NCI-H1694 (cell line): ENCODE results near the gene CST8.

Experiments
- DNase-seq: peaks from one replicate; lab custom pipeline; 2025; lab: John Stamatoyannopoulos, UW

Gene CST8

GRCh38 chr20:23476015-23476754 is 14.7 kb upstream of the CST8 start:
- no peak for DNase-seq

DNA sequence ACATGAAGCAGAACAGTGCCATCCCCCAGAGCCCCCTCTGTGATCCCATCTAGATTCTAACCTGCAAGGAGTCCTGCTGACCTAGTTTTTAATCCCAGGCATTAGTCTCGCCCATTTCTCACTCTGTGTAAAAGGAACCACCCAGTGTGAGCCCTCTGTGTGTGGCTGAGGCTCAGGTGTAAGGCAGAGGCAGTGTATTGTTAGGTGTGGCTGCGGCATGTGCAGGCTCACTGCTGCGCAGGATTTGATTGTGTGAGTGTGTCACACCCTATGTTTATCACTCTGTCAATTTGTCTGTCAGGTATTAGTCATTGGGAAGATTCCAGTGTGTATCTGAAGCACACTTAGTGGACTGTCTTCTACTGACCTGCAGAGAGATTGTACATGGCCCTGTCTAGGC is 13.7 kb upstream of the CST8 start:
- no peak for DNase-seq

DNA sequence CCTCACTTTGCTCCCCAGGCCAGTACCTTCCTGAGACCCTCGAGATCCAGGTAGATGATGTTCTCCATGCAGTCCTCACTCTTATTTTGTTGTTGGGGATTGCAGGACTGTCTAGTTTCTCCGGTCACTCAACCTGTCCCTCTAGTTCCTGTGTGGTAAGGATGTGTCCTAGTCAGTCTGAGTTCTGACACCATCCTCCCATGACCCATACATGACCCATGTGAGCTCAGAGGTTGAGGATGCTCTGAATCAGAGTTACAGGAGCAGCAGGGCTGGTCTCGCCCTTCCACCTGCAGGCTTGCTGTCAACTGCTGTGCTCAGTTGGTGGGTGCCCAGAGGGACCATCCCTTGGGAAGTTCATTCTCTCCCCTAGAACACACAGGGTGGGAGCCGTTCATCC is 11.9 kb upstream of the CST8 start:
- DNase-seq: no peak

DNA sequence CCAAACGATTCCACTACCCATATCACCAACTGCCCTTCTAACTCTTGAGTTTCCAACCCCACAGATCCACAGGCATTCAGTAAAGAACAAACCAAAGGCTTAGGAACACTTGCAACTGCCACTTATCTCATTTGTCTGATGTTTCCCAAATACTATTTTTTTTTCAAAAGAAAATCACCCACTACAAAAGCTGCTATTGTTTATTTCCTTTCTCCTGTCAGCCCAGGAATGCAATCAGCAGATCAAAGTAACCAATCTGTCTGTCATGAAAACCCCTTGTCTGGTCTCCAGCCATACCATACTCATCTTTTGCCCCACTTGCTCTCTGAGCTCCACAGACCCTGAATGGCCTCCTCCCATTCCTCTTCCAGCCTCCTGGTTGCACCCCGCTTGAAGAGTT is 8.8 kb upstream of the CST8 start:
- DNase-seq: no peak

GRCh38 chr20:23484081-23484480 is 6.8 kb upstream of the CST8 start:
- DNase-seq: no peak

- DNase-seq: no peak
These were observed 2.4 kb upstream of the CST8 start for GRCh38 chr20:23488470-23488869.

- DNase-seq: no peak
These were observed 1.9 kb upstream of the CST8 start for GRCh38 chr20:23488996-23489395.

GRCh38 chr20:23492292-23492691 is 1.4 kb downstream of the CST8 start:
- DNase-seq: no peak

DNA sequence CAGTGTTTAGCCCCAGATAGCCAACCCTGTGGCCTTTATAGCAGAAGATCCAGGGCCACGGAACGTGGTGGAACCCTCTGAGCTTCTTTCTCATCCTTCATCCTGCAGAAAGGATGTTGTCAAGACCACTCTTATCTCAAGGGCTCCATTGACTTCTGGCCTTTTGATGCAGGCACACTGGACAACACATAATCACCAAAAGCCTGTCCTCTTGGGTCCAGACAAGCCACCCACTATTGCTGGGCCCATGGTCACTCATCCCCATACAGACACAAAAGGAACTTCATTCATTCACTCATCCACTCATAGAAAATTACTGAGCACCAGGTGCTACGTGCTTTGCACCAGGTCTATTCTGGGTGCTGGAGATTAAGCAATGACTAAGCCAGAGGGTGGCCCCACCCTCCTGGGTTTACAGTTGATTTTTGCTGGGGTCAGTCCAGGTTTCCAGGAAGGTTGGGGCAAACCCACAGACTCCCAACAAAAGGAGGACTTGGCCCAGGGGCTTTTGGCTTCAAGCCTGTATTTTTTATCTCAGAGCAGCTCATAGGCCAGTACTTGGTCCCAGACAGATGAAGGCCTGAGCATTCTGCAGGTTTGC is 2.4 kb downstream of the CST8 start:
- DNase-seq: no peak

- no peak for DNase-seq
These were observed 6.6 kb downstream of the CST8 start for GRCh38 chr20:23497536-23497935.

GRCh38 chr20:23501926-23502325 is 11.0 kb downstream of the CST8 start:
- DNase-seq: no peak

DNA sequence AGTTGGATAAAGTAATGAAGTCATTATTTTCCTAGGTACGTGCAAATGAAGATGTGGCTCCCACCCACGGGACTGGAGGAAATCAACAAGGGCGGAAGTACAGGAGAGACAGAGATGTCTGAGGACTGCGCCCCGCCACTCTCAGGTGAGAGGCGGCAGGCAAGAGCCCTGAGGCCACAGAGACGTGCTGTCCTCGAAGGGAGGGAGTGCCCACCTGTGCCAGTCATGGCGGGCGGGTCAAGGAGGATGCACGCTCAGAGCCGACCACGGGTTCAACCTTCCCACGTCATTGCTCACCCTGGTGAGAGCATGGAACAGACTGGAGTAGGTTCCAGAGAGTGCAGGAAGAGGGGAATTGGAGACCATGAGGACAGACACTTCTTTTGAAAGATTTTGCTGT is 12.7 kb downstream of the CST8 start:
- DNase-seq: no peak

GRCh38 chr20:23507346-23507745 is 16.4 kb downstream of the CST8 start:
- DNase-seq: no peak

- DNase-seq: no peak
These were observed 17.7 kb downstream of the CST8 start for GRCh38 chr20:23508449-23509229.

DNA sequence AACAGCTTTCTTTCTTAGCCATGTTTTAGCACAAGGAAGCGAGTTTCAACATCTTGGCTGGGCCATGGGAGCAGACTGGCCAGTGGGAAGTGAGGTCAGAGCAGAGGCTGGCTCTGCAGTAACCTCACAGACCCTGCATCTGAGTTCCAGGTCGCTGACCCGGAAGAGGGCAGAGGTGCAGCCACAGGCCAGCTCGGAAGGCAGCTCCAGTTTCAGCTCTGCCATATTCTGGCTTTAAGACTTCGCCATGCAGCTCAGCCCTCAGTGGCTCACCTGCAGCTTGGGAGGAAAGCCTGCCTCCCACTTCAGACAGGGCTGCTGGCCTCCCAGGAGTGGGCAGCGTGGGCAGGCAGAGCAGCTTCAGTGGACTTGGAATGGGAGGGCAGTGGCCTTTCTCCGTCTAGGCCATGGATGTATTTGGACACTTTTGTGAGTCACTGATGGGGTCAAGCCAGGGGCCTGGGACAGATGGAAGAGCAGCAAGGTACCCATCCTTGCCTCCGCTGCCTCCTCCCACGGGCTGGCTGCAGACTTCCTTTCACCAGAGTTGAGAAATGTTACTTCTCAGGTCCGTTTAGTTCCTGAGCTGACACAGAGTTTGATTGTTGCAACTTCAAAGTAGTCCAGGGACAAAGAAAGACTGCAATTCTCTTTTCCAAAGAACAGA is 18.5 kb downstream of the CST8 start:
- no peak for DNase-seq

GRCh38 chr20:23510000-23510590 is 19.2 kb downstream of the CST8 start:
- DNase-seq: no peak

DNA sequence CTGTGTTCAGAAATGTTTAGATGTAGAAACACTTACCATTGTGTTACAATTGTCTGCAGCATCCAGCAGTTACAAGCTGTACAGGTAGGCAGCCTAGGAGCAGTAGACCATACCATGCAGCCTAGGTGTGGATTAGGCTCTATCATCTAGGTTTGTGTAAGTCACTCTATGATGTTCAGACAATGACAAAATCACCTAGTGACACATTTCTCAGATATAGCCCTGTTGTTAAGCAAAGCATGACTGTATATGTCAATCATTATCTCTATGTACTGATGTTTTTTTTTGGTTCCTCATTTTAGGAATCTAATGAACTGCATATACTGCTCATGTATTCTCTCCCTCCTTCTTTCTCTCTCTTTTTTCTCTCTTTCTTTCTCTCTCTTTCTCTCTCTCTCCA is 22.2 kb downstream of the CST8 start:
- no peak for DNase-seq

DNA sequence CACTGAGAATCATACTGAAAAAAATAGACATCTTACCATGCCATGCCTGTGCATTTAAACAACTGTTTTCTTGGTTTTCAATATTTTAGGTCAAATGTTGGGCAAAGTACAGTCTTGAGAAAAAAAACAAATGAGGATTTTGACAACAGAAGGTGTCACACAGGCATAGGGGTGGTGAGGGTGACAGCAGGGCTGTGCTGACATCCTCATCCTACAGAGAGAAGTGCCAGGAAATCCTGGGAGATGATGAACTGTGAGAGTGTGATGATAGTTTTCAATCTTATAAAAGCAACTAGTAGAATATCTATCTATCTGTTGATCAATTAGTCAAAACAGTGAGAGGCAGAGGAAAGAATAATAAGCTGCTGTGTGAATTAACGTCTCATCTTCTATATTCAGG is 23.9 kb downstream of the CST8 start:
- DNase-seq: no peak

GRCh38 chr20:23515250-23515939 is 24.5 kb downstream of the CST8 start:
- no peak for DNase-seq

- DNase-seq: no peak
These were observed 26.8 kb downstream of the CST8 start for GRCh38 chr20:23517719-23518118.

DNA sequence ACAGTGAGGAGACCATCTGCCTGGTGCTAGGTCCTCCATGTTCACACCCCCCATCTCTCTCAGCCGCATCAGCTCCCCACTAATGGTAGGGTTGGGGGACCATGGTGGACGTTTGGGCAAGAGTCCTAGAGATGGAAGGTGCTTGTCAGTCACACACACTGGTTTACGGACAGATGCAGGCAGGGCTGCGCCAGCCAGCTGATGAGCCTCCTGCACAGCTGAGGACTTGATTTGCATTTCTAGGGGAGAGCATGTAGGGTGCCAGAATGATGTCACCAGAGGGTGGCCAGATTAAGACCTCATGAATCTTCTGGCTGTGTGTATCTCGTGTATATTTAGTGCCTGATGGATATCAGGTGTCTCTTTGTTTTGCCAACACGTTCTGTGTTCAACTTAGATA is 28.6 kb downstream of the CST8 start:
- no peak for DNase-seq

GRCh38 chr20:23520185-23520584 is 29.3 kb downstream of the CST8 start:
- DNase-seq: no peak
